Measurements from ENCODE around the gene PRAME.

Gene PRAME

DNA sequence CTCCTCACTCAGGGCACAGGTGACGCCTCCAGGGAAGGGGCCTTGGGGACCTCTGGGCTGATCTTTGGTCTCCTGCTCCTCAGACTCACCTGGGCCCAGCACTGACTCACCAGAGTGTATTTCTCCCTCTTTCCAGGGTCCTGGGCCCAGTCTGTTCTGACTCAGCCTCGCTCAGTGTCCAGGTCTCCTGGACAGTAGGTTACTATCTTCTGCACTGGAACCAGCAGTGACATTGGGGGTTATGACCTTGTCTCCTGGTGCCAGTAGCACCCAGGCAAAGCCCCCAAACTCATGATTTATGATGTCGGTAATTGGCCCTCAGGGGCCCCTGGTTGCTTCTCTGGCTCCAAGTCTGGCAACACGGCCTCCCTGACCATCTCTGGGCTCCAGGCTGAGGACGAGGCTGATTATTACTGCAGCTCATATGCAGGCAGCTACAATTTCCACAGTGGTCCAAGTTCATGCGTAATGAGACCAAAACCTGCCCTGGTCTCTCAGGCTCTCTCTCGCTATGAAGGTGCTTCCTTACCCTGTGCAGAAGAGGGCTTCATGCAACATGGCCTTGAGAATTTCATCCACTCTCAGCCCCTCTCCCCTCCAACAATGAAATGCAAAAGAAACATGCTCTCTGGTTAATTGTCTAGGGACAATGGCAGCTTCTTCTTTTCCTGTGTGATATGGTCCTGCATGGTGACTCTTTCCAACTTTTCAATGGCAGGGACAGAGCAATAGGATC lies 21.0 kb upstream of the PRAME start:
- DNase-seq (ENCODE audit: low read depth in 2 of 2), result no peak

DNA sequence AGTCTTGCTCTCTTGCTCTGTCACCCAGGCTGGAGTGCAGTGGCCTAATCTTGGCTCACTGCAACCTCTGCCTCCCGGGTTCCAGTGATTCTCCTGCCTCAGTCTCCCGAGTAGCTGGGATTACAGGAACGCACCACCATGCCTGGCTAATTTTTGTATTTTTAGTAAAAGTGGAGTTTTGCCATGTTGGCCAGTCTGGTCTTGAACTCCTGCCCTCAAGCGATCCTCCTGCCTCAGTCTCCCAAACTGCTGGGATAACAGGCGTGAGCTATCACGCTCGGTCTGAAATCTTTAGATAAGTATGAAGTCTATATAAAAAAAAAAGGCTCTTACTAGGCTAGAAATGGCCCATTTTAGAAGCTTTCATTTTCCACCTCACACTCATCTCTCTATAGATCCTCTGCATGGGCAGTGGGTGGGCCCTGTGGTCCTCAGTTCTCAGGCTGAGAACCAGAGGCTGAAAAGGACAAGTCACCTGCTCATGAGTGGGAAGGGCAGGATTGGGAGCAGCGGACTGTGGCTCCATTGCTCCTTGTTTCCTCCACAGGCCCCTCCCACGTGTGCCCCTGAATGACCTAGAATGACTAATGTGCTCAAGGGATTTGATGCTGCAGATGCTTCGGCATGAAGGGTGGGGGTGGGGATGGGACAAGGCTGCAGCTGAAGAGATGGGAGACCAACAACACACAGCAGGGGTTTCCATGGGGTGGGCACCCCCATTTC lies 19.8 kb upstream of the PRAME start:
- no peak for DNase-seq (ENCODE audit: low read depth in 2 of 2)

GRCh38 chr22:22576989-22577427 lies 17.9 kb upstream of the PRAME start:
- DNase-seq (ENCODE audit: low read depth in 2 of 2), result no peak

GRCh38 chr22:22576244-22576988 lies 17.4 kb upstream of the PRAME start:
- no peak for DNase-seq (ENCODE audit: low read depth in 2 of 2)

- DNase-seq (ENCODE audit: low read depth in 2 of 2), result no peak
Observed at GRCh38 chr22:22574361-22574760, 15.3 kb upstream of the PRAME start.

DNA sequence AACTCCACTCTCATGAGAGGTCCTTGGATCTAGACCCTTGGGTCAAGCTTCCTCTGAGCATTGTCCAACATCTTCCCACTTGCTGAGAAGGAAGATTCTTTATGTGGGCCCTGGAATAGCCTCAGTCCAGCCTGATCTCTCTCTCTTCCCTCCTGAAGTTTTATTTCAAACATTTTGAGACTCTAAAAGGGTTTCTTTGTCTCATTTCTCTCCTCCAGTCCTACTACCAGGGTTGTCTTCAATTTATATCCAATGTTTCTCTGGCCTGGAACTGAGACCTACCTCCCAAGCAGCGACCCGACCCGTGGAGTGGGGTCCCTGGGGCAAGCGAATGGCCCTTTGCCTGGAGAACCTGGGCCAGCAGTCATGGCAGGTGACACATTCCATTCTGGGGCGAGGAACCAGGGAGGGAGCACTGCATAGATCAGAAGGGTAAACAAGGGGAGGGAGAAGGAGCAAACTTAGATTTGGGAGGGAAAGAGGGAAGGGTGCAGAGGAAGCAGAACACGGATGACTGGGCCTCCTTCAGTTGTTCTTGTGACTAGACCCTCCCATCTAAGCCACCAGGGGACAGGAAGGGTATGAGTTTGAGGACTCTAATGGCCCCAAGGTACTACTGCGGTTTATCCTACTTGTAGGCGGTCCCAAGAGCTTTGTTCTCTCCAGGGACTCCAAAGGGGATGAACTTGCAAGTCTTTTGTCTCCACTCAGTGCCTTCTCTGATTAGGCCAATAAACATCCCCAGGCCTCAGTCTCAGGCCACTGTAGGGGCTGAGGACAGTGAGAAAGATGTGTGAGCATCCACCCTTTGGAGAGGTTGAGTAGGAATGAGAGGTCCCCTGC lies 14.2 kb upstream of the PRAME start:
- no peak for DNase-seq (ENCODE audit: low read depth in 2 of 2)

- DNase-seq (ENCODE audit: low read depth in 2 of 2), result no peak
Observed at GRCh38 chr22:22571862-22572261, 12.8 kb upstream of the PRAME start.

DNA sequence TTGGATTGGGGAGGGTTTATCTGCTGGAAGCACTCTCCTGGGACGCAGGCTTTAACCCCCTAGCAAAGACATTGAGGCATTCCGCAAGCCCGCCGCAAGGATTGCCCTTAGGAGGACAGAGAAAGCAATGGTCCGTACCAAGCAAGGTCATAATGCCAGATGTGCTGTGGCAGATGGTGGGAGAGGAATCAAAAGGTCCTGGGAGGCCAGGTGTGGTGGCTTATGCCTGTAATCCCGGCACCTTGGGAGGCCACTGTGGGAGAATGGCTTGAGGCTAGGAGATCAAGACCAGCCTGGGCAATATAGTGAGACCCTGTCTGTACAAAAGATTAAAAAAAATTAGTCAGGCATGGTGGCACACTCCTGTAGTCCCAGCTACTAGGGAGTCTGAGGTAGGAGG lies 12.4 kb upstream of the PRAME start:
- no peak for DNase-seq (ENCODE audit: low read depth in 2 of 2)

DNA sequence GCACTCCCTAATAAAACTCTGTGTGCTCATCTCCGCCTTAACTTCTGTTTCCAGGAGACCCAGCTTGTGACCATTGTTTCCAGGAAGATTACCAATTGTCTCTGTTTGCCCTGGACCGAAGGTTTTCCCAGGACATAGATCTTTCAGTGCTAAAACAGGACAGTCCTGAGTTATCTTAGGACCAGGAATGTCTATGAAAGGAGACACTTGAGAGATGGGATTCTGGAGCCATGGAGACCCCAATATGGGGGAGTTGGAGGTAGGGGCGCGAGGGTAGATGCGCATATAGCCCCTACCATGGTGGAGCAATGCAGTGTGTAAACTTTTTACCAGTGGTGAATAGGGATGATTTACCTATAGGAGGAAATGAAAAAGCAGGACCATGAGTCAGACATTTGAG lies 10.2 kb upstream of the PRAME start:
- DNase-seq (ENCODE audit: low read depth in 2 of 2), result no peak

DNA sequence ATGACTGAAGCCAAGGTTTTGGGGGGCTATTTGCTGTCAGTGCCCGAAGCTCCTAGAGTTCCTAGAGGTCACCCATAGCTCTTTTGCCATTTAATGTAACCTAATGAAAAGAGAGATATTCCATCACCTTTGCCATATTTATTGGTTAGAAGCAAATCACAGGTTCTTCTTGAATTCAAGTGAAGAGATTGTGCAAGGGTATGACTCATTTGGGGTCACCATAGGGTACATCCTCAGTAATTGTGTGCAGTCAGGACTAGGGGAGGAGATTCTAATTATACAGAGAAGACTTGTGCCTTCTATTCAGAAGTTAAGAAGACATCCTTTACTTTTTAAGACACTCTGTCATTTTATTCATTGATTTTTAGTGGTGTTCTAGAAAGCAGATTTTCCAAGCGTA lies 6.9 kb upstream of the PRAME start:
- DNase-seq (ENCODE audit: low read depth in 2 of 2), result no peak

DNA sequence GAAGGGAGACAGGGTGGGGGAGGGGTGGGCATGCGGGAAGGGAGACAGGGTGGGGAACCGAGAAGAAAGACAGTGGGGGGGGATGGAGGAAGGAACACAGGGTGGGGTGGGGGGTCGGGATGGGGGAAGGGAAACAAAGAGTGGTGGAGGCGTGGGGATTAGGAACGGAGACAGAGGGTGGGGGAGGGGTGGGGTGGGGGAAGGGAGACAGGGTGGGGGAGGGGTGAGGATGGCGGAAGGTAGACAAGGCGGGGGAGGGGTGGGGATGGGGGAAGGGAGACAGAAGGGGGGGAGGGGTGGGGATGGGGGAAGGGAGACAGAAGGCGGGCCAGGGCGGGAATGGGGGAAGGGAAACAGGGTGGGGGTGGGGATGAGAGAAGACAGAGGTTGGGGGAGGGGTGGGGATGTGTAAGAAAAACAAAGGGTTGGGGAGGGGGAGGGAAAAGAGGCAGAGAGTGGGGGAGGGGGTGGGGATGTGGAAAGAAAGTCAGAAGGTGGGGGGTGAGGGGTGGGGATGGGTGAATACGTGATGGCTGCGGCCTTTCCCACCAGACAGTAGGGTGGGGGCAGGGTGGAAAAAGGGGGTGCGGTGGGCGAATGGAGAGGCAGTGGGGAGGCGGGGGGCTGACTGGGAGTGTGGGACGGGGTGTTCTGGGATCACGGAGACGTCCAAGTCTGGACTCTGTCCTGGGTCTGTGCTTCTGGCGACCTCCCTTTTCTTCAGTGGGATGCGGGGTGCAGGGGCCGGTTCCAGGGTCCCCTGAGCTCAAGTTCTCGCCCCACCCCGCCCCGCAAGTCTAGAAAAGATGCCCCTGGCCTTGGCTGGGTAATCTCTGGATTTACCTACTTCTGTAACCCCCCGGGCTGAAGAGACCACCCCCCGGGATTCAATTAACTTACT lies 744 bp downstream of the PRAME start:
- no peak for DNase-seq (ENCODE audit: low read depth in 2 of 2)

DNA sequence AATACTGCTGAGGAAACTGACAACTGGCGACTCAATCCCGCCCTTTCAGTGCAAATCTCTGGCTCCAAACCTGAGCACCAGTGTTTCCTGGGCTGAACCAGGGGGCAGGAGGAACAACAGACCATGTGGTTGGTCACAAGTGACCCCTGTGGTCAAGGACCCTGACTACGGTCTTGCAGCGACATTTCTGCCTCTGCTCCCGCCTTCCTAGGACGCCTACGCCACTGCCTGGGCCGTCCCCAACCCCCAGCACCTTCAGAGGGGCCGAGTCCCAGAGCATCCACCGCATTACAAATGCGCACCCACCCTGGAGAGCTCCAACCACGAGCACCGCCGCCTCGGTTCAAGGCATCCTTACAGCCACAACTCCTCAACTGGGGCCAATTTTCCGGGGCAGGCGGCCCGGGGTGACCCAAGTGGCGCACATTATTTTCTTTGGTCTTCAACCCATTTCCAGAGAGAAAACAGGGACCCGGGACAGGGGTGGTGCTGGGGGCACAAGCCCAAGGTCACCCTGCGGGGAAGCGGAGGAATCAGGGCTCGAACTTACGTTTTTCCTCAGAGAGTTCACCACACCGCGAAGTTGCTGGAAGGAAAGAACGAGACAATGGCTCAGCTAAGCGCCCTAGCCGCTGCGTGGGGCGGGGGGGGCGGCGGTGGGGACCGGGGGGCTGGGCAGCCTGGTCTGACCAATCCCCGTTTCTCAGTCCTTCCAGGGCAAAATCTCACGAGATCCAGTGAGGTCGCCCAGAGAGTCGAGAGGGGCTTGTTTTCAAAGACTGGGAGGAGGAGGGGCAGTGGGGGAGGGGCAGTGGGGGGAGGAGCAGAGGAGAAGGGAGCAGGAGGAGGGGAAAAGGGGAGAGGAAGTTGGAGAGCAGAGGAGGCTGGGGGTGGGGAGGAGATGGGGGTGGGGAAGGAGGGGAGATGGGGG lies 1.8 kb downstream of the PRAME start:
- DNase-seq (ENCODE audit: low read depth in 2 of 2), result no peak

DNA sequence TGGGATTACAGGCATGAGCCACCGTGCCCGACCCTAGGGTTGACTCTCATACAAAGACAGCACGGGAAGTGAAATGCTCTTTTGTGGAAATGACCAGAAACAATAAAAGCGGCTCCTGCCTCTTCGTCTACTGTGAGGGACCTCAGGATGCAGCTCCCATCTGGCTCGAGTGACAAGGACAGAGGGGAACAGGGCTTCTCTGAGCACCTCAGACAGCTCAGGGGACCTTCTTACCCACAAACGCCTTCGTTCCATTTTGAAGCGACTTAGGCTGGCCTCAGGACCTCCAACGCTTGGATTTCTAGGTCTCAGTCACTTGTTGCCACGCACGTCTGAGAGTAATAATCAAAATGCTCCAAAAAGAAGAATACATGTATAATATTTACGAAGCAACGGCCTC lies 2.5 kb downstream of the PRAME start:
- no peak for DNase-seq (ENCODE audit: low read depth in 2 of 2)

DNA sequence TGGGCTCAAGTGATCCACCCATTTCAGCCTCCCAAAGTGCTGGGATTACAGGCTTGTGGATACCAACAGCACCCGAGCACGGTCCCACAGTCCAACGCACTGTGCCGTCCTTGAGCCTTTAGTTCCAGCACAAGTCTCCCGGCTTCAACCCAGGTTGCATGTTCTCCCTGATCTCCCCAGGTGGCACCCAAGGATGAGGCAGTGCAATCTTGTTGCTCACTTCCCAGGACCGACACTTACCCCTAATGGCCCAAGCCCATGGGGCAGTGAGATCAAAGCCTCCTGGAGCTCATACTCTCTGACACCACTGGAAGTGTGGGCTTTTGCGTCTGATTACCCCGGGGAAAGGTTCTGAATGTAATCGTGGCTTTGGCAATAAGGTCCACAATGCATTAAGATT lies 3.5 kb downstream of the PRAME start:
- DNase-seq (ENCODE audit: low read depth in 2 of 2), result no peak

GRCh38 chr22:22554587-22555284 lies 4.3 kb downstream of the PRAME start:
- DNase-seq (ENCODE audit: low read depth in 2 of 2), result no peak

GRCh38 chr22:22553735-22554586 lies 5.1 kb downstream of the PRAME start:
- DNase-seq (ENCODE audit: low read depth in 2 of 2), result no peak

DNA sequence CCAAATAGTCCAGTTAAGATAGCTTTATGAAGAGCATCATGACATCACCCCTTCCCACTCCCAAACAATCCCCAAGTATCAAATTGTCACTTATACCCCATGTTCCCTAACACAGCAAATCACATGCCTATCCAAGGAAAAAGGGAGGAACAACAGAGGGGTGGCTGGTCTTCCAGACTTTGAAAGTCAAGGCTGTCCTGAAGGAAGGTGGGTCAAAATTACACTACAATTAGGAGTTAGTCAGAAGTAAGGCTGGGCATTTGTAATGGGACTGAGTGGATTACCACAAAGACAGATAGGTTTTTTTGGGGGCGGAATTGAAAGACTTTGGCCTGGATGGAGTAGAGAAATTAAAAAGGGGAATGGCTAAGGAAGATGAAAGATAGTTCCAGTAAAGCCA lies 5.9 kb downstream of the PRAME start:
- no peak for DNase-seq (ENCODE audit: low read depth in 2 of 2)

- no peak for DNase-seq (ENCODE audit: low read depth in 2 of 2)
Observed at GRCh38 chr22:22552630-22553029, 6.4 kb downstream of the PRAME start.
